ENCODE measurements around the gene SEC23IP.

Gene SEC23IP

DNA sequence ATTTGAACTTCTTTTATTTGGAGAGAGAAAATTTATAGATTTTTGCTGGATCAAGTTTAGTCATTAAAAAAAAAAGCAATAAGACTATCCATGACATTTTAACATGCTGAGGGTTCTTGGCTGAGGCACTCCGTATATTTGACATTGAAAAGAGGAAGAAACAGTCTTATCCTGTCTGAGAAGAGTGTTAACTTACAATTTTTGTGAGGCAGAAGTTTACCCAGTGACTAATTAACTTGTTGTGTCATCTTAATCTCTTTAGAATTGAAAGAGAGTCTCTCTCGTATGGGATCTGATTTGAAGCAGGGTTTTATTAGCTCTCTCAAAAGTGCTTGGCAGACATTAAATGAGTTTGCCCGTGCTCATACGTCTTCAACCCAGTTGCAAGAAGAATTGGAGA is 39.3 kb downstream of the SEC23IP start:
- H3K9me3 Mint-ChIP-seq: no peaks in the 10 kb centered on the region
- peaks cover 0 to 2% of the 10 kb centered on the region in 2 donors for H3K4me1 Mint-ChIP-seq (ENCODE audit: low read depth in 2 of 2)
- no peaks in the 10 kb centered on the region for H3K27me3 Mint-ChIP-seq
- peak overlapping the region in 1 of 2 donors; percentile 28 for H3K27ac Mint-ChIP-seq
- ATAC-seq (replicated peaks): no peak
- H3K4me3 Mint-ChIP-seq: no peak overlapping the region
- H3K36me3 Mint-ChIP-seq (ENCODE audit: insufficient read depth): peaks cover 90% of the 10 kb centered on the region
- DNase-seq: no peak

DNA sequence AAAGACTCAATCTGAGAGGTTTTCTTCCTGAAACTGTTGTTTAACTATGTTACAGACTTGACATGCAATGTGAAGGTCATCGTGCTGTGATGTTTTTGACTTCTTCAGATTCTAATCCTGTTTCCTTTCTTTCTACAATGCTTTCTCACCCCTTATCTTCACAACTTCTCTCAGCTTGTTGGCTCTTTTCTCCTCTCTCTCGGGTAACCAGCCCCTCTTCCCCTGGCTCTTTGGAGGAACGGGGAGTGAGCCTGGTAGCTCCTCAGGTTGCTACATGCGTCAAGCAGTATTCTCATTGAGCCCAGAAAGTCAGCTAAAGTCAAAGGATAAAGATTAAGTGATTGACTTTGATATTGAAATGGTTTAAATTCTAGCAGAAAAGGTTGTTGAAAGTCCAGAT is 40.1 kb downstream of the SEC23IP start:
- Mint-ChIP-seq H3K36me3 (ENCODE audit: insufficient read depth) (peaks cover 88% of the 10 kb centered on the region), H3K4me3 (no peak overlapping the region), H3K4me1 (ENCODE audit: low read depth in 2 of 2) (peaks cover 0 to 2% of the 10 kb centered on the region in 2 donors), H3K27me3 (no peaks in the 10 kb centered on the region), H3K9me3 (no peaks in the 10 kb centered on the region), H3K27ac (peak overlapping the region in 1 of 2 donors; percentile 21)
- DNase-seq (no peak), ATAC-seq (replicated peaks) (no peak)

DNA sequence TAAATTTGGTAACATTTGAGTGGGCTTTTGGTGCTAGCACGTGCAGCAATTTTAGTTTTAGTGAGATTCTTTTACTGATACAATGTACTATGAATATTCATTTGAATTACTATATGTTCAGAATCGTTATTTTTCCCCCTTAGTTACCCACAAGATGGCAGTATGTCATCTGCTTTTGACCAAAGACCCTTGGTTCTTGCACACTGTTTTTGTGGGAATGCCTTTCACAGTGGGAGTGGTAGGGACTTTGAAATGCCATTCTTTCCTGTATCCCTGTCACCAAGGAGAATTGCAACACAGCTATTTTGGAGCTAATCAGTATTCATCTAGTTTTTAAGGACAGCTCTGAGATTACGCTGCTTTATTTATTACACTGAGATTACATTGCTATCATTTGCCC is 40.6 kb downstream of the SEC23IP start:
- H3K36me3 Mint-ChIP-seq (ENCODE audit: insufficient read depth): peaks cover 87% of the 10 kb centered on the region
- H3K9me3 Mint-ChIP-seq: no peaks in the 10 kb centered on the region
- no peak overlapping the region for H3K27ac Mint-ChIP-seq
- peaks cover 0 to 2% of the 10 kb centered on the region in 2 donors for H3K4me1 Mint-ChIP-seq (ENCODE audit: low read depth in 2 of 2)
- DNase-seq (no peak), ATAC-seq (replicated peaks) (no peak)
- H3K4me3 Mint-ChIP-seq: no peak overlapping the region
- no peaks in the 10 kb centered on the region for H3K27me3 Mint-ChIP-seq

DNA sequence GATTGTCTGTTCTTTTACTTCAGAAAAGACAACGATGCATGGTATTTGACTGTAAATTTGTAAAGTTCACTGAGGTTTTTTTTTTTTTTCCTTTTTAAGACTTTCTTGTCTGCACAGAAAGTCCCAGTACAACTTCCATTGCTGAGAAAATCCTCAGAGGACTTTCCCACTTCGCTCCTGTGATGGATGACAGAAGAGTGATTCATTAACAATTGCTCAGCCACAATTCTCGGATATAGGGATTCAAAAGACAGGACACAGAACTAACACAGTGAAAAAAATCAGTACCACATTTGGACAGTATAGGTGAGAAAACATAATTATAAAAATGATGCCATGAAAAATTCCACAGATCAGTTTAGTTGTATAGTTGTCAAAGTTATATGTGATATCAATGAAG is 48.0 kb downstream of the SEC23IP start:
- Mint-ChIP-seq H3K27ac (no peak overlapping the region), H3K9me3 (no peaks in the 10 kb centered on the region), H3K4me1 (ENCODE audit: low read depth in 2 of 2) (peaks cover 1 to 7% of the 10 kb centered on the region in 2 donors), H3K36me3 (ENCODE audit: insufficient read depth) (peaks cover 54% of the 10 kb centered on the region), H3K27me3 (no peaks in the 10 kb centered on the region), H3K4me3 (no peak overlapping the region)
- no peak for DNase-seq
- ATAC-seq (replicated peaks): no peak

DNA sequence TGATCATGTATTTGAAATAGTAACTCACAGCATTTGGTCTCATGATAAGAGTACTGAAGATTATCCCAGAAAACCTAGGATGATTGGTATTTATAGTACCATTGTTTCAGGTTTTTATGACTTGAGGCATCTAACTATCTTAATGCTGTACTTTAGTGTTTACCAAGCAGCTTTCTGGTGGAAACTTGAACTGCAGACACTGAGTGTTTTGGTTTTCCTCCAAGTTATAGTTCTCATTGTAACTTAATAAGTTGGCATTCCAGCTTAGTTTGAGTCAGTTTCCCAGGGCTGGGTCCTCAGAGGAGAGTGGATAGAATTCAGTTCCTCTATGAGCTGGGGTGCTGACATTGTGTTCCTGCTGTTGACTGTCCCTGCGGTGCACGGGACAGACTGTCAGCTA is 50.4 kb downstream of the SEC23IP start:
- DNase-seq (no peak), ATAC-seq (replicated peaks) (no peak)
- Mint-ChIP-seq H3K9me3 (no peaks in the 10 kb centered on the region), H3K4me1 (ENCODE audit: low read depth in 2 of 2) (peaks cover 1 to 7% of the 10 kb centered on the region in 2 donors), H3K36me3 (ENCODE audit: insufficient read depth) (peaks cover 33% of the 10 kb centered on the region), H3K27me3 (no peaks in the 10 kb centered on the region), H3K27ac (no peak overlapping the region), H3K4me3 (no peak overlapping the region)

DNA sequence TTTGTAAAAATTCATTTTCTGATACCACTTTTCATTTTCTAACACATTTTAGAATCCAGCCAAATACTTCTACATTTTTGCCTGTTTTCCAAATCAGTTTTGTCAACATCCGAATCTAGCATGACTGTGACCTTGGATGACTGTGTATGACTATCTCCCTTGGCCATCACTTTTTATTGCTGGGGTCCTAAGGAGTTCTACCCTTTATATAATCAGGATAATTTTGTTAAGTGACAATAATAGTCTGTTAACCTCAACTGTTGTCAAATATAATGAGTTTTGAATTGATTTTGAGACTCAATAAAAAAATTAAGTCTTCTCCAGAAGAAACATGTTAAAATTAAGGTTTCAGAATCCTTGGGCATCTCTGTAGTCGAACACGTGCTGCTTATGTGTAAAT is 53.3 kb downstream of the SEC23IP start:
- Mint-ChIP-seq H3K27me3 (no peaks in the 10 kb centered on the region), H3K36me3 (ENCODE audit: insufficient read depth) (peaks cover 14% of the 10 kb centered on the region), H3K9me3 (no peaks in the 10 kb centered on the region), H3K4me1 (ENCODE audit: low read depth in 2 of 2) (peaks cover 0 to 1% of the 10 kb centered on the region in 2 donors), H3K4me3 (no peak overlapping the region), H3K27ac (no peak overlapping the region)
- DNase-seq (no peak), ATAC-seq (replicated peaks) (no peak)

DNA sequence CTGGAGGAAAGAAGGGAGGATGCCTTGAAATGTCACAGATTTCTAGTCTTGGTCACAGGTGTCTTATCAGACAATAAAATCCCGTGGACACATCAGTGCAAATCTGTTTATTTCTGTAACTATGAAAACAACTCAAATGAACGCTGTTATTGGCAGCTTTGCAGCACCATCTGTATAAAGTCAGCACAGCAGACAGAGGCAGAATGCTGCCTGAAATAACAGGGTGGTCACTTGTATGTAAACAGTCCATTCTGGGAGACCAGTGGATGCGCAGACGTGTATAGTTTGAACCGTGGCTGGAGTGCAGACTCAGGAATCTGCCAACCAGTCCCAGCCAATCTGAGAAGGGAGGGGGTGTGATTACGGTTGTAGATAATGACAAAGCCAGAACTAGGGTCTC is 54.8 kb downstream of the SEC23IP start:
- ATAC-seq (replicated peaks) (no peak), DNase-seq (no peak)
- Mint-ChIP-seq H3K36me3 (ENCODE audit: insufficient read depth) (peaks cover 1% of the 10 kb centered on the region), H3K4me3 (no peak overlapping the region), H3K27ac (no peak overlapping the region), H3K4me1 (ENCODE audit: low read depth in 2 of 2) (peaks cover 0 to 1% of the 10 kb centered on the region in 2 donors), H3K27me3 (no peaks in the 10 kb centered on the region), H3K9me3 (no peaks in the 10 kb centered on the region)

DNA sequence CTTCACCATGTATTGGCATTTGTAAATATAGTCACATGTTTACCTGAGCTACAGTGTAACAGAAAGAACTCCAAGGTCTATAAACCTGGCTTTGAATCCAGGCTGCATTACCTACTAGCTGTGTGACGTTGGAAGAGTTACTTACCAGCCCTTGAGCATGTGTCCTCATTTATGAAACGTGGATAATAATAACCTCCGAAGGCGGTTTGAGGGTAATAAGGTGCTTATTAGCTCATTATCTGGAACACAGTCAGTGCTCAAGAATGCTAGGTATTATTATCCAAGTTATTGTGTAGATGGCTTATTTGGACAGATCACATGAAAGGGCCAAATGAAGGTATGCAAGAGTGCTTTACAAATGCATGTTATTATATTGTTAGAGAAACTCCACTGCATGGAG is 64.9 kb downstream of the SEC23IP start:
- H3K27me3 Mint-ChIP-seq: peaks cover 28 to 36% of the 10 kb centered on the region in 2 donors
- no peaks in the 10 kb centered on the region for H3K36me3 Mint-ChIP-seq (ENCODE audit: insufficient read depth)
- ATAC-seq (replicated peaks): no peak
- no peaks in the 10 kb centered on the region for H3K9me3 Mint-ChIP-seq
- no peaks in the 10 kb centered on the region for H3K4me1 Mint-ChIP-seq (ENCODE audit: low read depth in 2 of 2)
- no peak for DNase-seq
- no peak overlapping the region for H3K27ac Mint-ChIP-seq
- no peak overlapping the region for H3K4me3 Mint-ChIP-seq

DNA sequence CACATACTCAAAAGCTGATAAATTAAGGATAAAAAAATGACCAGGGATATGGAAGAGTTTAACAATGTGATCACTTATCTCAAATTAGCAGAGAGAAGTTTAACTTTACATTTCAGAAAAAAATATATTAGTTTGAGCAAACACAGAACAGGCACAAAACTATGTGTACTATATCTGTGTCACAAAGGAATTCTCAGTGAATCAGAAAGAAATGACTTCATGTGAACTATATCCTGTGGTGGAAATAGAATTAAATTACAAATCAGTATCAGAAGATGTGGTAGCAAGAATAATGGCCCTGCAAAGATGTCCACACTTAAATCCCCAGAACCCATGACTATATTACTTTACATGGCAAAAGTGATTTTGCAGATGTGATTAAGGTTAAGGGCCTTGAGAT is 70.3 kb downstream of the SEC23IP start:
- Mint-ChIP-seq H3K27ac (no peak overlapping the region), H3K4me3 (no peak overlapping the region), H3K27me3 (peaks cover 37 to 42% of the 10 kb centered on the region in 2 donors), H3K9me3 (peaks cover 7 to 9% of the 10 kb centered on the region in 2 donors), H3K36me3 (ENCODE audit: insufficient read depth) (no peaks in the 10 kb centered on the region), H3K4me1 (ENCODE audit: low read depth in 2 of 2) (no peaks in the 10 kb centered on the region)
- no peak for ATAC-seq (replicated peaks)
- no peak for DNase-seq

DNA sequence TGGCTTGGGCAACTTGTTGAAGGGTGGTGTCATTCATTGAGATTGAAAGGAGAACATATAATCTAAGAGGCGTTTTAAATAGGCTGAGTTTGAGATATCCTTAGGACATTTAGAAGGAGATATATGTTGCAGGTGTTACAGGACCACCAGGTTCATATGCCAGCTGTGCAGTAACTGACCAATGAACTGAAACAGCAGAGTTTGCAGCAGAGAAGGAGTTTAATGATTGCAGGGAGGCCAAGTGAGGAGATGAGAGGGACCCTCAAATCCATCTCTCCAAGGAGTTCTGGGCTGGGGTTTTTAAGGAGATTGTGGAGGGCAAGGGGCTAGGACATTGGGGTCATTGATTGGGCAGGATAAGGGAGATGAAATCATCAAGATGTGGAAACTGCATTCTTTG is 74.5 kb downstream of the SEC23IP start:
- Mint-ChIP-seq H3K27ac (no peak overlapping the region), H3K36me3 (ENCODE audit: insufficient read depth) (no peaks in the 10 kb centered on the region), H3K9me3 (peaks cover 7 to 9% of the 10 kb centered on the region in 2 donors), H3K27me3 (peaks cover 13 to 23% of the 10 kb centered on the region in 2 donors), H3K4me1 (ENCODE audit: low read depth in 2 of 2) (no peaks in the 10 kb centered on the region), H3K4me3 (no peak overlapping the region)
- no peak for ATAC-seq (replicated peaks)
- DNase-seq: no peak

DNA sequence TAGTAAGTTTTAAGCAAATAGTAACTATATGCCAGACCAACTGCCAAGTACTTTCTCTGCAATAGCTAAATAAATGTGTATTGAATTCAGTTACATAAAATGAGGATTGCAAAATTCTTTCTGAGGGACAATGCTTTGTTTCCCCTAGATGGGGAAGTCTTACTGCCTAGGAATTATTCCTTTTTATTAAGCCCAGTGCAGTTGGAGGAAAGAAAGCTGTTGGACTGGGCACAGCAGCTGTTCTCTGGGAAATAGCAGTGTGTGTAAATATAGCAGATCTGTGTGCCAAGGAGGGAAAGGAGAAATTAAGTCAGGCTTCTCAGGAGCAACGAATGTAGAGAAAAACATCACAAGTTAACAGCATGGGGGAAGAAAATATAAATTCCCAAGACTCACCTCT is 77.1 kb downstream of the SEC23IP start:
- Mint-ChIP-seq H3K4me1 (ENCODE audit: low read depth in 2 of 2) (peaks cover 0 to 1% of the 10 kb centered on the region in 2 donors), H3K4me3 (no peak overlapping the region), H3K9me3 (peaks cover 7 to 9% of the 10 kb centered on the region in 2 donors), H3K36me3 (ENCODE audit: insufficient read depth) (no peaks in the 10 kb centered on the region), H3K27me3 (peaks cover 23 to 25% of the 10 kb centered on the region in 2 donors), H3K27ac (no peak overlapping the region)
- DNase-seq (no peak), ATAC-seq (replicated peaks) (no peak)

DNA sequence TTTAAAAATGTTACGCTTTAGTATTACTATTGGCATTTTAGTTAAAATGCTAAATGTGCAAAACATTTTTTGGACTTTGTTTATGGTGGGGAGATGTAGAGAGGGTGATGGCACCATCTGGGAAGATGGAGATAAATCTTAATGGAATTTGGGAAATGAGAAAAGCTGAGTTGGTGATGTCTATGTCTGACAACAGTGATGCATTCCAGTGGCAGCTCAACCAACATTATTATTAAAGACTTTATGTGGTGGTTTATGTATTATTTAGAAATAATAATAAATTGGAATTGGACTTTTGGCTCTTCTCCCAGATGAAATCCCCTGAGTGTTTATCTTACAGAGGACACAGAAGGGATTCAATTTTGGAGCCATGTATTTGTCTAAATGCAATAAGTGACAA is 77.6 kb downstream of the SEC23IP start:
- H3K9me3 Mint-ChIP-seq: peaks cover 7 to 9% of the 10 kb centered on the region in 2 donors
- peaks cover 26 to 27% of the 10 kb centered on the region in 2 donors for H3K27me3 Mint-ChIP-seq
- no peak for DNase-seq
- ATAC-seq (replicated peaks): no peak
- no peaks in the 10 kb centered on the region for H3K36me3 Mint-ChIP-seq (ENCODE audit: insufficient read depth)
- H3K27ac Mint-ChIP-seq: no peak overlapping the region
- H3K4me1 Mint-ChIP-seq (ENCODE audit: low read depth in 2 of 2): peaks cover 0 to 3% of the 10 kb centered on the region in 2 donors
- H3K4me3 Mint-ChIP-seq: no peak overlapping the region

DNA sequence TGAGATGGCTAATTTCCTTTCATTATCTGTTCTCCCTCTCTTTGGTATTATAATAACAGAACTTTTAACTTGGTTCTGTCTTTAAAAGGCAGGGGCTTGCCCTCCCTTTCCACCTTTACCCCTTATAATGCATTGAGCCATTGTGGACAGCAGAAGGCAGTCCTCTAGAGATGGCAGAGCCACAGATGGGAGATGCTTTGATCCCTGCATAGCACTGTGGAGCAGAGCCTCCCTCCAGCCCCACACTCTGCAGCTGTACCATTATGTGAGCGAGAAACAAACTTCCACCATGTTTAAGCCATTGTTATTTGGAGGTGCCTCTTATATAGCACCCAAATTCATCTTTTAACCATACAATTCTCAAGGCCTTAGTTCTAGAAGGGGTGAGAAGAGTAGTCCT is 78.4 kb downstream of the SEC23IP start:
- H3K9me3 Mint-ChIP-seq: peaks cover 7 to 9% of the 10 kb centered on the region in 2 donors
- no peak overlapping the region for H3K4me3 Mint-ChIP-seq
- no peaks in the 10 kb centered on the region for H3K36me3 Mint-ChIP-seq (ENCODE audit: insufficient read depth)
- H3K4me1 Mint-ChIP-seq (ENCODE audit: low read depth in 2 of 2): peaks cover 0 to 4% of the 10 kb centered on the region in 2 donors
- no peak for ATAC-seq (replicated peaks)
- DNase-seq: no peak
- no peak overlapping the region for H3K27ac Mint-ChIP-seq
- peaks cover 34 to 35% of the 10 kb centered on the region in 2 donors for H3K27me3 Mint-ChIP-seq

DNA sequence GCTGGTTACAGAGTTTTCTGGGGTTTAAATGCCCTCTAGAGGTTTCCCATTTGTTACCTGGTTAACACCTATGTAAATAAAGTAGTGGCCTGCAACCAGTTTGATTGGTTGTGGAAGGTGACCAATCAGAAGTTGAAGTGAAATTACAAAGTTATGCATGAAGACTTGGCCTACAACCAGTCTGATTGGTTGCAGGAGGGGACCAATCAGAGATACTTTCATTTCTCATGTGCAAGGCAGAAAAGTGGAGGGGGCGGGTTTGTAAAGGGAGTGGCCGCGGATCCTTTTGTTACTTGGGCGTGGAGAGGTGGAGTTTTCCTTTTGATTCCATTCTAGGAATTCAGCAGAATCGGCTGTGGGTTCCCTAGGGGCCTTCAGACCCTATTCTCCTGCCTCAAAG is 80.8 kb downstream of the SEC23IP start:
- no peak overlapping the region for H3K27ac Mint-ChIP-seq
- peaks cover 0 to 4% of the 10 kb centered on the region in 2 donors for H3K4me1 Mint-ChIP-seq (ENCODE audit: low read depth in 2 of 2)
- H3K36me3 Mint-ChIP-seq (ENCODE audit: insufficient read depth): no peaks in the 10 kb centered on the region
- no peak for DNase-seq
- no peak for ATAC-seq (replicated peaks)
- no peaks in the 10 kb centered on the region for H3K9me3 Mint-ChIP-seq
- H3K27me3 Mint-ChIP-seq: peaks cover 51 to 57% of the 10 kb centered on the region in 2 donors
- no peak overlapping the region for H3K4me3 Mint-ChIP-seq

DNA sequence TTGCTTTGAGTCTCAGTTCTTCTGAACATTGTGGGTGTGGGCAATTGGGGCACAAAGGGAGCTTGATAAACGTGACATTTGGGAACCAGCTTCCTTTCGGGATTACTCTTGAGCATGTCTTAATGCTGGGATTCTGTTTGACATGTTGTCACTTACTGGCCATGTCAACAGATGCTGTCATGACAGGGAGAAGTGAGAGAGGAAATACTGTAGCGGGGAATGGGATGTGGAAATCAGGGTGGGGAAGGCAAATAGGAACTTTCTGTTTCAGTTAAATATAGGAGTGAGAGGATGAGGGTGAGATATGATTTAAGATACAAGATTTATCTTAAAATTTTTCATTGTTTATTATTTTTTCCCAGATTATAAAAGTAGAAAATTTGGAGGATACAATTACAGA is 83.9 kb downstream of the SEC23IP start:
- Mint-ChIP-seq H3K27ac (no peak overlapping the region), H3K27me3 (peaks cover 43 to 57% of the 10 kb centered on the region in 2 donors), H3K9me3 (no peaks in the 10 kb centered on the region), H3K4me3 (no peak overlapping the region), H3K36me3 (ENCODE audit: insufficient read depth) (no peaks in the 10 kb centered on the region), H3K4me1 (ENCODE audit: low read depth in 2 of 2) (peaks cover 0 to 4% of the 10 kb centered on the region in 2 donors)
- DNase-seq: no peak
- no peak for ATAC-seq (replicated peaks)
